ENCODE results near the gene MSLN. TPM values are rescaled to one million over a fixed set of nuclear protein-coding genes. Genes with fewer than 3 reads are reported as not detected.

MSLN gene
- total RNA-seq, 1 donor from 2014 or later, result 5.0 TPM

GRCh38 chr16:725463-726187 lies 34.9 kb upstream of the MSLN start:
- TF ChIP-seq CTCF (IDR thresholded peaks at IDR 0.05; ENCODE audit: unreplicated experiment), result no peak
- Mint-ChIP-seq H3K27me3 (ENCODE audit: low read depth) (peaks cover 18% of the 10 kb centered on the region), H3K4me1 (no peaks in the 10 kb centered on the region), H3K27ac (no peak overlapping the region), H3K4me3 (peak overlapping the region; percentile 8), H3K9me3 (no peaks in the 10 kb centered on the region), H3K36me3 (no peaks in the 10 kb centered on the region)
- no peak for DNase-seq (ENCODE audit: low spot score in 2 of 2, unreplicated experiment in 2 of 2)

- DNase-seq (ENCODE audit: low spot score in 2 of 2, unreplicated experiment in 2 of 2), result no peak
- H3K27me3 Mint-ChIP-seq (ENCODE audit: low read depth), result peaks cover 18% of the 10 kb centered on the region
- no peaks in the 10 kb centered on the region for H3K9me3 Mint-ChIP-seq
- no peaks in the 10 kb centered on the region for H3K36me3 Mint-ChIP-seq
- H3K4me3 Mint-ChIP-seq, result peak overlapping the region; percentile 60
- TF ChIP-seq CTCF (IDR thresholded peaks at IDR 0.05; ENCODE audit: unreplicated experiment), result no peak
- no peaks in the 10 kb centered on the region for H3K4me1 Mint-ChIP-seq
- H3K27ac Mint-ChIP-seq, result no peak overlapping the region
Measured at GRCh38 chr16:726188-726437, 34.4 kb upstream of the MSLN start.

DNA sequence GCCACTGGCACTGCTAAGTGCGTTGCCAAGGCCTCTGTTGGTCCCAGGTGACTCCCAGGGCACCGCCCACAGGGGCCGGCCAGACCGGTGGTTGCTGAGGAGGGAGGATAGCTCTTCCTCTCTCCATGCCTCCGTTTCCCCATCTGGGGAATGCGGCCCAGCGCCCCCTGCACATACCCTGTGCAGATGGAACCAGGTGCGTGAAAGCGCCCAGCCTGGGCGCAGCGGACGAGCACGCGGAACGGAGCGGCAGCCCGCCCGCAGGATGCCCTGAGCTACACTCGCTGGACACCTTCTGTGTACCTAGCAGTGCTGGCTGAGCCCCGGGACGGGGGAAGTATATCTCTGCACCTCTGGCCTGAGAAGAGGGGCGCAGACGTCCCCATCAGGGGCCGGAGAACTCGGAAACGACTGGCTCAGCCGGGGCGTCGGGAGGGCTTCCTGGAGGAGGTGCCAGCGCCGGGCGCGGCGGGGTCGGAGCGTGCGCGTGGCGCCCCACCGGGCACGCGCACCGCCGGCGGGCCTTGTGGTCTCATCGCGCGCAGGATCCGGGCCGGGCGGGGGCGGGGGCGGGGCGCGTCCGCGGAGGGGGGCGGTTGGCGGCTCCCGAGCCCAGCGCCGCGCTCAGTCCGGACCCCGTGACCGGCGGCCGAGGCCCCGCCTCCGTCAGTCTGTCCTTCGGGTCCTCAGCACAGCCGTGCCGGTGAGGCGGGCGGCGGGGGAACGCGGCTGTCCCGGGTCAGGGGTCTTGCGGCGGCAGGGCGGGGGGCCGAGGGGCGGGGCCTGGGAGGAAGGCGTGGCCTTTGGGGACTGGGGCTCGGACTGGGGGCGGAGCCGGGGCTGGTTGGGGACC lies 33.9 kb upstream of the MSLN start, which contains the start of the genes CCDC78 and HAGHL:
Gene CCDC78 (minus strand): TSS at position 6 of the 853 bp plus-strand sequence. CDS start 76 bp downstream, outside the sequence.
Gene HAGHL (plus strand): TSS at position 669 of the 853 bp plus-strand sequence. CDS start 404 bp downstream, outside the sequence.
- peaks cover 18% of the 10 kb centered on the region for H3K27me3 Mint-ChIP-seq (ENCODE audit: low read depth)
- no peak for DNase-seq (ENCODE audit: low spot score in 2 of 2, unreplicated experiment in 2 of 2)
- no peak within 1 kb of the TSS for H3K27ac Mint-ChIP-seq
- H3K4me1 Mint-ChIP-seq, result no peaks in the 10 kb centered on the region
- H3K9me3 Mint-ChIP-seq, result no peaks in the 10 kb centered on the region
- H3K36me3 Mint-ChIP-seq, result no peaks in the 10 kb centered on the region
- H3K4me3 Mint-ChIP-seq, result peak within 1 kb of the TSS; percentile 60
- no peak for TF ChIP-seq CTCF (IDR thresholded peaks at IDR 0.05; ENCODE audit: unreplicated experiment)

- Mint-ChIP-seq H3K9me3 (no peaks in the 10 kb centered on the region), H3K27ac (no peak overlapping the region), H3K36me3 (no peaks in the 10 kb centered on the region), H3K27me3 (ENCODE audit: low read depth) (peaks cover 18% of the 10 kb centered on the region), H3K4me1 (no peaks in the 10 kb centered on the region), H3K4me3 (peak overlapping the region; percentile 20)
- DNase-seq (ENCODE audit: low spot score in 2 of 2, unreplicated experiment in 2 of 2), result no peak
- no peak for TF ChIP-seq CTCF (IDR thresholded peaks at IDR 0.05; ENCODE audit: unreplicated experiment)
Measured at GRCh38 chr16:727291-727977, 33.1 kb upstream of the MSLN start.

GRCh38 chr16:728131-728889 lies 32.2 kb upstream of the MSLN start:
- Mint-ChIP-seq H3K27me3 (ENCODE audit: low read depth) (peaks cover 18% of the 10 kb centered on the region), H3K4me3 (peak overlapping the region; percentile 53), H3K9me3 (no peaks in the 10 kb centered on the region), H3K4me1 (no peaks in the 10 kb centered on the region), H3K36me3 (peaks cover 1% of the 10 kb centered on the region), H3K27ac (no peak overlapping the region)
- DNase-seq (ENCODE audit: low spot score in 2 of 2, unreplicated experiment in 2 of 2), result peak in 1 of 2 experiments; percentile 58
- TF ChIP-seq CTCF (IDR thresholded peaks at IDR 0.05; ENCODE audit: unreplicated experiment), result no peak

Data from mesothelial cell of epicardium (in vitro differentiated cells).